ENCODE results near the gene INPP4A. TPM values are rescaled to one million over a fixed set of nuclear protein-coding genes. Genes with fewer than 3 reads are reported as not detected.
A peak's percentile ranks its signal among the peaks of the same experiment; 100 is the strongest.
"Not testable (repeated sequence)": the region's sequence is repeated elsewhere in the genome, so short reads cannot be mapped to it uniquely, and the experiment has no call there.

Gene INPP4A
- total and polyA plus RNA-seq, 2 donors = 17.9 to 24.9 TPM

- Histone ChIP-seq H3K27ac (ENCODE audit: low read depth in 1 of 2, low read length in 1 of 2) (peak overlapping the region in 1 of 2 donors; percentile 91), H3K27me3 (ENCODE audit: control insufficient read depth in 2 of 2, insufficient read depth in 1 of 2, low read length in 1 of 2) (no peaks in the 10 kb centered on the region), H3K4me1 (ENCODE audit: control insufficient read depth in 2 of 2, insufficient read depth in 2 of 2, low read length in 2 of 2) (peaks cover 17 to 47% of the 10 kb centered on the region in 2 donors), H3K4me3 (ENCODE audit: low read length in 2 of 2) (no peak overlapping the region), H3K9me3 (ENCODE audit: control insufficient read depth in 2 of 2, insufficient read depth in 1 of 2, low read length in 1 of 2) (peaks cover 1 to 6% of the 10 kb centered on the region in 2 donors), H3K36me3 (ENCODE audit: control insufficient read depth in 2 of 2, insufficient read depth in 2 of 2, low read length in 1 of 2) (peaks cover 19 to 41% of the 10 kb centered on the region in 2 donors)
- 98% methylated on average over 4 of the region's 4 CpGs for WGBS
- DNase-seq (ENCODE audit: low read depth in 6 of 9, low spot score in 9 of 9) = no peak
These were observed 144.8 kb downstream of the INPP4A start for GRCh38 chr2:98589489-98589888.

- H3K27me3 ChIP-seq (ENCODE audit: control insufficient read depth in 2 of 2, insufficient read depth in 1 of 2, low read length in 1 of 2) = no peaks in the 10 kb centered on the region
- peaks cover 12 to 28% of the 10 kb centered on the region in 2 donors for H3K4me1 ChIP-seq (ENCODE audit: control insufficient read depth in 2 of 2, insufficient read depth in 2 of 2, low read length in 2 of 2)
- WGBS = 99% methylated on average over 8 of the region's 8 CpGs
- no peak overlapping the region for H3K27ac ChIP-seq (ENCODE audit: low read depth in 1 of 2, low read length in 1 of 2)
- DNase-seq (ENCODE audit: low read depth in 6 of 9, low spot score in 9 of 9) = no peak
- H3K4me3 ChIP-seq (ENCODE audit: low read length in 2 of 2) = no peak overlapping the region
- peaks cover 1 to 6% of the 10 kb centered on the region in 2 donors for H3K9me3 ChIP-seq (ENCODE audit: control insufficient read depth in 2 of 2, insufficient read depth in 1 of 2, low read length in 1 of 2)
- peaks cover 14 to 43% of the 10 kb centered on the region in 2 donors for H3K36me3 ChIP-seq (ENCODE audit: control insufficient read depth in 2 of 2, insufficient read depth in 2 of 2, low read length in 1 of 2)
These were observed 147.9 kb downstream of the INPP4A start for GRCh38 chr2:98592565-98592964.

- not testable (repeated sequence) for DNase-seq (ENCODE audit: low read depth in 6 of 9, low spot score in 9 of 9); H3K4me3 ChIP-seq (ENCODE audit: low read length in 2 of 2); H3K9me3 ChIP-seq (ENCODE audit: control insufficient read depth in 2 of 2, insufficient read depth in 1 of 2, low read length in 1 of 2); H3K27me3 ChIP-seq (ENCODE audit: control insufficient read depth in 2 of 2, insufficient read depth in 1 of 2, low read length in 1 of 2); H3K27ac ChIP-seq (ENCODE audit: low read depth in 1 of 2, low read length in 1 of 2)
- Histone ChIP-seq H3K36me3 (ENCODE audit: control insufficient read depth in 2 of 2, insufficient read depth in 2 of 2, low read length in 1 of 2) (peaks cover 20 to 59% of the 10 kb centered on the region in 2 donors), H3K4me1 (ENCODE audit: control insufficient read depth in 2 of 2, insufficient read depth in 2 of 2, low read length in 2 of 2) (peaks cover 6 to 15% of the 10 kb centered on the region in 2 donors)
- 49% methylated on average over 2 of the region's 4 CpGs for WGBS
These were observed 150.0 kb downstream of the INPP4A start for GRCh38 chr2:98594665-98595064.

GRCh38 chr2:98598781-98599428 is 154.2 kb downstream of the INPP4A start:
- WGBS = 95% methylated on average over 1 of the region's 1 CpG
- no peak for DNase-seq (ENCODE audit: low read depth in 6 of 9, low spot score in 9 of 9)
- Histone ChIP-seq H3K4me3 (ENCODE audit: low read length in 2 of 2) (no peak overlapping the region), H3K27ac (ENCODE audit: low read depth in 1 of 2, low read length in 1 of 2) (no peak overlapping the region), H3K27me3 (ENCODE audit: control insufficient read depth in 2 of 2, insufficient read depth in 1 of 2, low read length in 1 of 2) (no peaks in the 10 kb centered on the region), H3K36me3 (ENCODE audit: control insufficient read depth in 2 of 2, insufficient read depth in 2 of 2, low read length in 1 of 2) (peaks cover 23 to 61% of the 10 kb centered on the region in 2 donors), H3K9me3 (ENCODE audit: control insufficient read depth in 2 of 2, insufficient read depth in 1 of 2, low read length in 1 of 2) (no peaks in the 10 kb centered on the region), H3K4me1 (ENCODE audit: control insufficient read depth in 2 of 2, insufficient read depth in 2 of 2, low read length in 2 of 2) (no peaks in the 10 kb centered on the region)

GRCh38 chr2:98601532-98602132 is 157.0 kb downstream of the INPP4A start:
- DNase-seq (ENCODE audit: low read depth in 6 of 9, low spot score in 9 of 9) = peak in 2 of 9 donors; percentile 21 to 35
- Histone ChIP-seq H3K4me3 (ENCODE audit: low read length in 2 of 2) (no peak overlapping the region), H3K4me1 (ENCODE audit: control insufficient read depth in 2 of 2, insufficient read depth in 2 of 2, low read length in 2 of 2) (peaks cover 0 to 1% of the 10 kb centered on the region in 2 donors), H3K27me3 (ENCODE audit: control insufficient read depth in 2 of 2, insufficient read depth in 1 of 2, low read length in 1 of 2) (no peaks in the 10 kb centered on the region), H3K36me3 (ENCODE audit: control insufficient read depth in 2 of 2, insufficient read depth in 2 of 2, low read length in 1 of 2) (peaks cover 23 to 70% of the 10 kb centered on the region in 2 donors), H3K27ac (ENCODE audit: low read depth in 1 of 2, low read length in 1 of 2) (no peak overlapping the region), H3K9me3 (ENCODE audit: control insufficient read depth in 2 of 2, insufficient read depth in 1 of 2, low read length in 1 of 2) (no peaks in the 10 kb centered on the region)
- WGBS = 97% methylated on average over 3 of the region's 3 CpGs

GRCh38 chr2:98604547-98604946 is 159.9 kb downstream of the INPP4A start:
- 96% methylated on average over 2 of the region's 2 CpGs for WGBS
- no peaks in the 10 kb centered on the region for H3K27me3 ChIP-seq (ENCODE audit: control insufficient read depth in 2 of 2, insufficient read depth in 1 of 2, low read length in 1 of 2)
- H3K4me1 ChIP-seq (ENCODE audit: control insufficient read depth in 2 of 2, insufficient read depth in 2 of 2, low read length in 2 of 2) = peaks cover 13 to 18% of the 10 kb centered on the region in 2 donors
- no peak overlapping the region for H3K27ac ChIP-seq (ENCODE audit: low read depth in 1 of 2, low read length in 1 of 2)
- H3K9me3 ChIP-seq (ENCODE audit: control insufficient read depth in 2 of 2, insufficient read depth in 1 of 2, low read length in 1 of 2) = no peaks in the 10 kb centered on the region
- peaks cover 18 to 48% of the 10 kb centered on the region in 2 donors for H3K36me3 ChIP-seq (ENCODE audit: control insufficient read depth in 2 of 2, insufficient read depth in 2 of 2, low read length in 1 of 2)
- DNase-seq (ENCODE audit: low read depth in 6 of 9, low spot score in 9 of 9) = no peak
- H3K4me3 ChIP-seq (ENCODE audit: low read length in 2 of 2) = no peak overlapping the region

GRCh38 chr2:98605076-98605475 is 160.4 kb downstream of the INPP4A start:
- WGBS = 97% methylated on average over 3 of the region's 3 CpGs

GRCh38 chr2:98606431-98606830 is 161.8 kb downstream of the INPP4A start:
- 98% methylated on average over 7 of the region's 7 CpGs for WGBS
- Histone ChIP-seq H3K36me3 (ENCODE audit: control insufficient read depth in 2 of 2, insufficient read depth in 2 of 2, low read length in 1 of 2) (peaks cover 14 to 46% of the 10 kb centered on the region in 2 donors), H3K27ac (ENCODE audit: low read depth in 1 of 2, low read length in 1 of 2) (no peak overlapping the region), H3K9me3 (ENCODE audit: control insufficient read depth in 2 of 2, insufficient read depth in 1 of 2, low read length in 1 of 2) (no peaks in the 10 kb centered on the region), H3K4me1 (ENCODE audit: control insufficient read depth in 2 of 2, insufficient read depth in 2 of 2, low read length in 2 of 2) (peaks cover 24 to 28% of the 10 kb centered on the region in 2 donors), H3K4me3 (ENCODE audit: low read length in 2 of 2) (no peak overlapping the region), H3K27me3 (ENCODE audit: control insufficient read depth in 2 of 2, insufficient read depth in 1 of 2, low read length in 1 of 2) (no peaks in the 10 kb centered on the region)
- DNase-seq (ENCODE audit: low read depth in 6 of 9, low spot score in 9 of 9) = no peak

More at GRCh38 chr2:98605076-98605475, 160.4 kb downstream of the INPP4A start:
- Histone ChIP-seq H3K36me3 (ENCODE audit: control insufficient read depth in 2 of 2, insufficient read depth in 2 of 2, low read length in 1 of 2) (peaks cover 12 to 42% of the 10 kb centered on the region in 2 donors), H3K9me3 (ENCODE audit: control insufficient read depth in 2 of 2, insufficient read depth in 1 of 2, low read length in 1 of 2) (no peaks in the 10 kb centered on the region), H3K4me3 (ENCODE audit: low read length in 2 of 2) (no peak overlapping the region), H3K27ac (ENCODE audit: low read depth in 1 of 2, low read length in 1 of 2) (no peak overlapping the region), H3K4me1 (ENCODE audit: control insufficient read depth in 2 of 2, insufficient read depth in 2 of 2, low read length in 2 of 2) (peaks cover 17 to 23% of the 10 kb centered on the region in 2 donors), H3K27me3 (ENCODE audit: control insufficient read depth in 2 of 2, insufficient read depth in 1 of 2, low read length in 1 of 2) (no peaks in the 10 kb centered on the region)
- no peak for DNase-seq (ENCODE audit: low read depth in 6 of 9, low spot score in 9 of 9)

GRCh38 chr2:98607104-98607503 is 162.4 kb downstream of the INPP4A start:
- H3K4me3 ChIP-seq (ENCODE audit: low read length in 2 of 2) = peak overlapping the region; percentile 98 to 99
- 56% methylated on average over 6 of the region's 6 CpGs for WGBS
- DNase-seq (ENCODE audit: low read depth in 6 of 9, low spot score in 9 of 9) = no peak

More at GRCh38 chr2:98607104-98607503, 162.4 kb downstream of the INPP4A start:
- no peaks in the 10 kb centered on the region for H3K9me3 ChIP-seq (ENCODE audit: control insufficient read depth in 2 of 2, insufficient read depth in 1 of 2, low read length in 1 of 2)
- peaks cover 10 to 44% of the 10 kb centered on the region in 2 donors for H3K36me3 ChIP-seq (ENCODE audit: control insufficient read depth in 2 of 2, insufficient read depth in 2 of 2, low read length in 1 of 2)
- H3K27ac ChIP-seq (ENCODE audit: low read depth in 1 of 2, low read length in 1 of 2) = no peak overlapping the region
- H3K4me1 ChIP-seq (ENCODE audit: control insufficient read depth in 2 of 2, insufficient read depth in 2 of 2, low read length in 2 of 2) = peaks cover 24 to 28% of the 10 kb centered on the region in 2 donors
- H3K27me3 ChIP-seq (ENCODE audit: control insufficient read depth in 2 of 2, insufficient read depth in 1 of 2, low read length in 1 of 2) = no peaks in the 10 kb centered on the region
